Lower leg skin (tissue), 3 donors: ENCODE results near the gene GLT1D1.

Experiments used
- POLR2A ChIP-seq, 2 donors: fragments of 450-650 bp; IDR thresholded peaks; one replicate each; pipeline ENCODE4 v1.6.1; 2016 to 2017; ENCODE audit warnings: antibody characterized with exemption in 2 of 2, mild to moderate bottlenecking in 1 of 2, moderate library complexity in 1 of 2
- TF ChIP-seq, protein P1 (sequence below), 3 donors: fragments of 450-650 bp; IDR thresholded peaks; one replicate each; pipeline ENCODE4 v1.5.1; 2016; ENCODE audit warnings: antibody characterized with exemption in 3 of 3, mild to moderate bottlenecking in 3 of 3, moderate library complexity in 2 of 3

DNA sequence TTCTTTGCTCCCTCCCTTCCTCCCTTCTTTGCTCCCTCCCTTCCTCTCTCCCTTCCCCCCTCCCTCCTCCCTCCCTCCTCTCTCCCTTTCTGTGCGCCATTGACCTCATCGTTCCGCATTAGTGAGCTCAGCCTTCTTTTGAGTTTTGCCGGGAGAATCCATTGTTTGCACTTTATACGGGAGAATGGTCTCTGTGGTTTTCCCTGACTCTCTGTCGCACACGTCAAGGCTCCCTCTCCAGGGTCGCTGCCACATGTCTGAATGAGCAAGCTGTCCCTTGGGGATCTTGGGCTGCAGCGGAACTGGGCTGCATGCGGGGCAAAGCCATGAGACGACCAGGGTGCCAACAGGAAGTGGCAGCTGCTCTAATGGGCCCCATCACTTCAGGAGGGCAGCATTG, 118.5 kb downstream of the GLT1D1 start:
- TF ChIP-seq, protein P1, sequence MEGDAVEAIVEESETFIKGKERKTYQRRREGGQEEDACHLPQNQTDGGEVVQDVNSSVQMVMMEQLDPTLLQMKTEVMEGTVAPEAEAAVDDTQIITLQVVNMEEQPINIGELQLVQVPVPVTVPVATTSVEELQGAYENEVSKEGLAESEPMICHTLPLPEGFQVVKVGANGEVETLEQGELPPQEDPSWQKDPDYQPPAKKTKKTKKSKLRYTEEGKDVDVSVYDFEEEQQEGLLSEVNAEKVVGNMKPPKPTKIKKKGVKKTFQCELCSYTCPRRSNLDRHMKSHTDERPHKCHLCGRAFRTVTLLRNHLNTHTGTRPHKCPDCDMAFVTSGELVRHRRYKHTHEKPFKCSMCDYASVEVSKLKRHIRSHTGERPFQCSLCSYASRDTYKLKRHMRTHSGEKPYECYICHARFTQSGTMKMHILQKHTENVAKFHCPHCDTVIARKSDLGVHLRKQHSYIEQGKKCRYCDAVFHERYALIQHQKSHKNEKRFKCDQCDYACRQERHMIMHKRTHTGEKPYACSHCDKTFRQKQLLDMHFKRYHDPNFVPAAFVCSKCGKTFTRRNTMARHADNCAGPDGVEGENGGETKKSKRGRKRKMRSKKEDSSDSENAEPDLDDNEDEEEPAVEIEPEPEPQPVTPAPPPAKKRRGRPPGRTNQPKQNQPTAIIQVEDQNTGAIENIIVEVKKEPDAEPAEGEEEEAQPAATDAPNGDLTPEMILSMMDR (IDR thresholded peaks at IDR 0.05): no peak
- no peak for TF ChIP-seq POLR2A (IDR thresholded peaks at IDR 0.05)
